K562 (cell line): ENCODE data around the gene ENOX2. TPM values are rescaled to one million over a fixed set of nuclear protein-coding genes. Genes with fewer than 3 reads are reported as not detected.

ENCODE experiments used
- ATAC-seq: fragments of 200-7000 bp; cut with Tn5 transposase; 3 replicates; pipeline ENCODE4 v1.9.1; 2020; ENCODE audit warnings: moderate library complexity
- BruUV-seq: library from RNA; stranded (reverse); fragments of 400-500 nt; replicated peaks from 2 replicates; lab custom pipeline; 2021; lab: Mats Ljungman, UMichigan
- CTCF ChIA-PET: fragments of 300-600 bp; formaldehyde crosslinking; extraction: SDS; loops from one replicate; lab custom pipeline; 2021; ENCODE audit warnings: low intra/inter-chr PET ratio; lab: Yijun Ruan, JAX
- POLR2A ChIA-PET: fragments of 300-600, 350-650 bp; sonication (Branson Sonifier 250); formaldehyde crosslinking; extraction: SDS; loops from one replicate; lab custom pipeline; 2021; ENCODE audit warnings: antibody characterized with exemption, inconsistent platforms; lab: Yijun Ruan, JAX
- DNase-seq, 4 experiments: peaks; one replicate each; pipeline versions ENCODE4 v3.0.0 to v3.0.0-alpha.2; 2011 to 2018; ENCODE audit warnings: low spot score in 3 of 4, mixed read lengths in 3 of 4; ENCODE audit errors: extremely low read depth in 1 of 4
- FAIRE-seq: peaks from 2 replicates; lab custom pipeline; 2011; peaks lifted over from hg19 to GRCh38; lab: Jason Lieb, UNC
- H2AFZ ChIP-seq: 2 replicates; pipeline ENCODE4 v1.6.0; 2011; ENCODE audit warnings: low read depth, low read length, control low read depth, inconsistent platforms
- H3K27ac ChIP-seq: fragments of 200-600 bp; 3 replicates; pipeline ENCODE4 v1.8.0; 2011; ENCODE audit warnings: low read depth, mild to moderate bottlenecking, control low read depth, inconsistent platforms, low read length, moderate library complexity, mixed read lengths; ENCODE audit errors: extremely low read depth
- H3K27me3 ChIP-seq, 2 experiments: fragments of 300-600 bp in 1 of 2; 2 replicates in 1 of 2; 3 replicates in 1 of 2; pipeline versions ENCODE4 v1.6.0 to v1.8.0; 2011; ENCODE audit warnings: inconsistent platforms in 2 of 2, low read length in 2 of 2, mild to moderate bottlenecking in 1 of 2, mixed read lengths in 1 of 2, moderate library complexity in 1 of 2; ENCODE audit not compliant: control insufficient read depth in 2 of 2, insufficient read depth in 2 of 2
- H3K36me3 ChIP-seq: fragments of 300-600 bp; 3 replicates; pipeline ENCODE4 v1.8.0; 2011; ENCODE audit warnings: mild to moderate bottlenecking, low read length, inconsistent platforms; ENCODE audit not compliant: control insufficient read depth, insufficient read depth
- H3K4me1 ChIP-seq, 2 experiments: fragments of 200-600 bp in 1 of 2; replicated peaks in 1 of 2; 2 replicates in 1 of 2; 3 replicates in 1 of 2; pipeline versions ENCODE4 v1.5.1 to v1.8.0; 2011; ENCODE audit warnings: inconsistent platforms in 2 of 2, low read length in 2 of 2, mild to moderate bottlenecking in 1 of 2, mixed read lengths in 1 of 2, moderate library complexity in 1 of 2; ENCODE audit not compliant: control insufficient read depth in 2 of 2, insufficient read depth in 2 of 2
- H3K4me2 ChIP-seq: 2 replicates; pipeline ENCODE4 v1.6.1; 2011; ENCODE audit warnings: low read length, control low read depth, inconsistent platforms, mixed read lengths; ENCODE audit not compliant: insufficient read depth
- H3K4me3 ChIP-seq: fragments of 200-600 bp; sonication (generic), shearing (Covaris generic); 2 replicates; pipeline ENCODE4 v1.5.1; 2016; ENCODE audit warnings: control low read depth, inconsistent platforms
- H3K79me2 ChIP-seq: fragments of 200-600 bp; 3 replicates; pipeline ENCODE4 v1.8.0; 2011; ENCODE audit warnings: low read length, inconsistent platforms; ENCODE audit not compliant: control insufficient read depth, insufficient read depth
- H3K9ac ChIP-seq, 2 experiments: 2 replicates each; pipeline versions ENCODE4 v1.6.0 to v1.6.1; 2011; ENCODE audit warnings: low read depth in 2 of 2, low read length in 2 of 2, control low read depth in 1 of 2, inconsistent platforms in 1 of 2, mild to moderate bottlenecking in 1 of 2, mixed read lengths in 1 of 2; ENCODE audit not compliant: insufficient read depth in 1 of 2
- H3K9me1 ChIP-seq: one replicate; pipeline ENCODE4 v1.6.0; 2011; ENCODE audit warnings: inconsistent platforms, mild to moderate bottlenecking, low read length, moderate library complexity; ENCODE audit not compliant: control insufficient read depth, insufficient read depth
- H3K9me3 ChIP-seq: replicated peaks from 2 replicates; pipeline ENCODE4 v1.5.1; 2011; ENCODE audit warnings: low read depth, low read length, inconsistent platforms; ENCODE audit not compliant: control insufficient read depth, insufficient read depth
- H4K20me1 ChIP-seq: replicated peaks from 2 replicates; pipeline ENCODE4 v1.6.1; 2011; ENCODE audit warnings: low read length, inconsistent platforms, mixed read lengths; ENCODE audit not compliant: control insufficient read depth, insufficient read depth
- CEBPZ ChIP-seq: fragments of 150-350 bp; IDR thresholded peaks from 2 replicates; pipeline ENCODE4 v1.6.1; 2014; ENCODE audit warnings: low read depth, mild to moderate bottlenecking, low read length, borderline replicate concordance
- CHD1 ChIP-seq: fragments of 200-600 bp; sonication (generic); IDR thresholded peaks from one replicate; pipeline ENCODE4 v1.6.1; 2012; ENCODE audit warnings: mild to moderate bottlenecking, moderate library complexity, low read length, inconsistent platforms
- FOXJ3 ChIP-seq: sonication (generic); formaldehyde crosslinking; IDR thresholded peaks from 2 replicates; pipeline ENCODE4 v1.4.0; 2020; ENCODE audit warnings: mild to moderate bottlenecking, missing genetic modification reagents
- FOXK2 ChIP-seq, 2 experiments: fragments of 450-650 bp; IDR thresholded peaks in 1 of 2; conservative IDR thresholded peaks in 1 of 2; 2 replicates each; pipeline ENCODE4 v1.6.1; 2016; ENCODE audit warnings: low read depth in 2 of 2, mild to moderate bottlenecking in 1 of 2
- RAD21 ChIP-seq, 2 experiments: fragments of 250-450 bp in 1 of 2; fragments of 450-650 bp in 1 of 2; sonication (Bioruptor Pico) in 1 of 2; formaldehyde crosslinking in 1 of 2; IDR thresholded peaks in 1 of 2; conservative IDR thresholded peaks in 1 of 2; 2 replicates each; pipeline versions ENCODE4 v1.4.0 to v1.8.0; 2020 to 2022; ENCODE audit warnings: mild to moderate bottlenecking in 2 of 2, moderate library complexity in 1 of 2
- RHOXF2B ChIP-seq: fragments of 250-450 bp; sonication (Bioruptor Pico); conservative IDR thresholded peaks from 2 replicates; pipeline ENCODE4 v1.5.1; 2021
- SLC30A9 ChIP-seq: fragments of 250-450 bp; sonication (Bioruptor Pico); IDR thresholded peaks from 2 replicates; pipeline ENCODE4 v1.8.0; 2022; ENCODE audit warnings: mild to moderate bottlenecking, moderate library complexity
- TAL1 ChIP-seq: fragments of 450-650 bp; IDR thresholded peaks from 2 replicates; pipeline ENCODE4 v1.6.1; 2016; ENCODE audit warnings: mild to moderate bottlenecking
- ZNF143 ChIP-seq: sonication (generic); formaldehyde crosslinking; IDR thresholded peaks from 2 replicates; pipeline ENCODE4 v1.9.0; 2022; ENCODE audit warnings: mild to moderate bottlenecking, missing genetic modification reagents
- ZNF197 ChIP-seq: fragments of 200-800 bp; sonication (Bioruptor generic); IDR thresholded peaks from 2 replicates; pipeline ENCODE4 v1.6.1; 2016; ENCODE audit warnings: low read depth, missing genetic modification characterization, missing compliant biosample characterization
- ZNF316 ChIP-seq: fragments of 450-650 bp; IDR thresholded peaks from 2 replicates; pipeline ENCODE4 v1.6.1; 2016
- ZNF644 ChIP-seq: fragments of 200-800 bp; sonication (Bioruptor generic); IDR thresholded peaks from 2 replicates; pipeline ENCODE4 v1.6.1; 2016; ENCODE audit warnings: low read depth, missing genetic modification characterization, missing compliant biosample characterization
- WGBS: fragments of 100-300 bp; shearing (Covaris generic); methylation state at CpG from one replicate; pipeline ENCODE4 v1.1.6; 2016; ENCODE audit warnings: low coverage, mixed read lengths; ENCODE audit not compliant: insufficient coverage; ENCODE audit errors: missing lambda C conversion rate; 5-methylcytosine and 5-hydroxymethylcytosine counted together
- in situ Hi-C: fragments of 300-500 bp; cut with MboI; formaldehyde crosslinking; loops from 4 replicates; pipeline ENCODE4 v1.15.0; 2018; ENCODE audit warnings: inconsistent platforms, mixed read lengths
- intact Hi-C: fragments of 100-400 bp; cut with micrococcal nuclease; formaldehyde crosslinking; loops from 2 replicates; pipeline ENCODE4 v1.14.2; 2022
- polyA plus RNA-seq, 8 experiments: library from polyadenylated mRNA; depleted of rRNA in 4 of 8; stranded (reverse) in 5 of 8; unstranded in 3 of 8; fragments of >200 nt; fragmentation: Nextera tagmentation in 2 of 8; fragmentation: Illumina TruSeq in 1 of 8; extraction: Ambion mirVana in 2 of 8; extraction: Trizol in 1 of 8; gene quantifications; 2 replicates each; pipeline versions ENCODE4 v1.2.1 to v1.2.3, GENCODE V29; 2011 to 2014; ENCODE audit warnings: inconsistent platforms in 1 of 8, missing spikeins in 1 of 8
- total RNA-seq, 7 experiments: library from RNA; depleted of rRNA in 6 of 7; stranded (reverse); fragments of >200 nt in 6 of 7; fragmentation: Illumina TruSeq in 2 of 7; extraction: Trizol in 2 of 7; gene quantifications; 2 replicates each; pipeline versions ENCODE4 v1.2.1 to v1.2.3, GENCODE V29; 2011 to 2021; ENCODE audit warnings: low replicate concordance in 1 of 7

ENOX2 gene
- total and polyA plus RNA-seq, 9 of the 15 experiments (the other 6 are each of a cell fraction or from before 2014, with no cell fraction given), result 6.1 to 24.0 (median 13.8) TPM

DNA sequence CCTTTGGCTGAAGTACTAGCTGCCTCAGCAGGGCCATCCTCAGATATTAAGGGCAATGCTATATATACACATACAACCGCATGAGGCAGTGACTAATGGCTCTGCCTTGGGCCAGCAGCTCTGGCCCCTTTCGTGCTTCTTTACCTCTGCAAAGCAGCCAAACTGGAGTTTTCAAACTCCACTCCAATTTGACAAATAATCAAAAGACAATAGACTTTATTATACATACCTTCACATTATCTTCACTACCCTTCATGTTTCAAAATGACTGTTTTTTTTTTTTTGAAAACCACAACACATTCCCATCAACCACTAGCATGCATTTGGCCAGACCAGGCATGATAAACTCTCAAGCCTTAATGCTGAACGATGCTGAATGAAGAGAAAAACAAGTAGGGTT is 187.7 kb downstream of the ENOX2 start:
- Histone ChIP-seq H3K9me1 (no peaks in the 10 kb centered on the region), H3K36me3 (no peaks in the 10 kb centered on the region; the same call in 2 of the 3 replicates), H3K4me2 (no peak overlapping the region), H4K20me1 (no peaks in the 10 kb centered on the region), H3K9ac (no peak overlapping the region), H3K9me3 (no peaks in the 10 kb centered on the region), H3K27me3 (no peaks in the 10 kb centered on the region), H3K4me3 (no peak overlapping the region), H3K4me1 (peaks cover 14 to 23% of the 10 kb centered on the region in 2 experiments), H3K27ac (no peak overlapping the region), H3K79me2 (no peaks in the 10 kb centered on the region), H2AFZ (no peak overlapping the region)
- CTCF ChIA-PET, result no interaction called here
- ATAC-seq (no peak), FAIRE-seq (no peak), DNase-seq (no peak)
- no peak for TF ChIP-seq FOXK2 (conservative IDR thresholded peaks at IDR 0.05 in 1 of 2, IDR thresholded peaks at IDR 0.05 in 1 of 2; ENCODE audit: low read depth in 2 of 2)
- no peak for TF ChIP-seq FOXJ3 (CRISPR knock-in tag)
- TF ChIP-seq RHOXF2B (CRISPR knock-in tag), result no peak
- no peak for TF ChIP-seq ZNF644 (tag)
- no peak for TF ChIP-seq ZNF143
- TF ChIP-seq ZNF316, result no peak
- no peak for TF ChIP-seq SLC30A9 (CRISPR knock-in tag)
- no peak for TF ChIP-seq ZNF197
- no peak for TF ChIP-seq RAD21 (CRISPR knock-in tag; conservative IDR thresholded peaks at IDR 0.05 in 1 of 2, IDR thresholded peaks at IDR 0.05 in 1 of 2)
- no peak for TF ChIP-seq CEBPZ
- no peak for TF ChIP-seq CHD1
- TF ChIP-seq TAL1, result no peak
- POLR2A ChIA-PET, result interaction anchor here (0.7 kb wide), 1 partner anchor 18 kb away, joined by 4 read pairs; no protein-coding TSS in a partner anchor
- 40% methylated on average over 3 of the region's 3 CpGs for WGBS
- intact Hi-C loops, result no loop called here
- in situ Hi-C loops, result no loop called here
- BruUV-seq, result no TSS peak
